ENCODE measurements around the gene GCNA. TPM values are rescaled to one million over a fixed set of nuclear protein-coding genes. Genes with fewer than 3 reads are reported as not detected.
"Not testable (repeated sequence)": the region's sequence is repeated elsewhere in the genome, so short reads cannot be mapped to it uniquely, and the experiment has no call there.

GCNA gene
- total RNA-seq, 2 donors from 2014 or later: 1.2 to 1.3 TPM

DNA sequence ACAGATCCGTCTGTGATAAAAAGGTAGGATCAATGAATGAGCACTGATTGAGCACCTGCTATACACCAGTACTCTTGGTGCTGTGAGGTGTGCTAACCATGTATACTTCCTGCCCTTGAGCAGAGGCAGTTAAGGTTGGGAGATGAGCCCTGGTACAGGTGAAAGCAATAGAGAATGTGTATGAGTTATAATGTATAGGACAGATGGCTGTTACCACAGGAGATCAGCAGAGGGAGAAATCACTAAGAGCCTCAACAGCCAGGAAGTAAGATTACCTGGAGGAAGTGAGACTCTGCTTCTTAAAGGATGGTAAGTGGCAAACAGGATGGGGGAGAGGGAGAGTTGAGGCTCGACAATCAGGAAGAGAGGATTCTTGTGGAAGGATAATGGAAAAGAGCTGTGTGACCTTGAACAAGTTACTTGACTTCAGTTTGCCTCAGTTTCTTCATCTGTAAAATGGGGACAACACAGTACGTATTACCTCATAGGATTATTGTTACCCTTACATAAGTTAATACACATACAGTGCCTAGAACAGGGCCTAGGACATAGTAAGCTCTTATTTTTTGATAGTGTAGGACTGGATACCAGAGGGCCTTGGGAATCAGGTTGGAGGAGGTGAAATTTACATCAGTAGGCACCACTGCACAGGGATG is 31.0 kb downstream of the GCNA start:
- peaks cover 5% of the 10 kb centered on the region for H3K9me3 ChIP-seq (ENCODE audit: control insufficient read depth, low read length, poor library complexity, severe bottlenecking)
- H3K27me3 Mint-ChIP-seq: no peaks in the 10 kb centered on the region
- ATAC-seq: peak; percentile 47
- peaks cover 32% of the 10 kb centered on the region for H3K4me1 Mint-ChIP-seq
- H3K27ac Mint-ChIP-seq: peak overlapping the region; percentile 65
- H3K36me3 Mint-ChIP-seq (ENCODE audit: low read depth): peaks cover 3% of the 10 kb centered on the region
- H3K4me3 Mint-ChIP-seq: no peak overlapping the region
- no peak for DNase-seq

DNA sequence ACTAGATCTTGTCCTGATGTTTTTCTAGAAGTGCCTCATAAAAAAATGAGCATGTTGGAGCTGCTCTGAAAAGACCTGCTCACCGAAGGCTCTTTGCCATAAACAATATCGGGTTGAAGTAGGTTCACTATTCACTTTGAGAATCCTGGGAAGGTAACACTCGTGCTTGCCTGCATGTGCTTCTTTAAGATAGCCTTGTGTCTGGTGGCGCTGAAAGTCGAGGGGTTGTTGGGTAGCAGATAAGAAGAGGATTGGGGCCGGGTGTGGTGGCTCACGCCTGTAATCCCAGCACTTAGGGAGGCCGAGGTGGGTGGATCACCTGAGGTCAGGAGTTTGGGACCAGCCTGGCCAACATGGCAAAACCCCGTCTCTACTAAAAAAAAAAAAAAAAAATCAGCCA is 33.5 kb downstream of the GCNA start:
- not testable (repeated sequence) for ATAC-seq; H3K36me3 Mint-ChIP-seq (ENCODE audit: low read depth); H3K9me3 ChIP-seq (ENCODE audit: control insufficient read depth, low read length, poor library complexity, severe bottlenecking); DNase-seq; H3K27me3 Mint-ChIP-seq; H3K4me3 Mint-ChIP-seq; H3K27ac Mint-ChIP-seq
- peaks cover 38% of the 10 kb centered on the region for H3K4me1 Mint-ChIP-seq

DNA sequence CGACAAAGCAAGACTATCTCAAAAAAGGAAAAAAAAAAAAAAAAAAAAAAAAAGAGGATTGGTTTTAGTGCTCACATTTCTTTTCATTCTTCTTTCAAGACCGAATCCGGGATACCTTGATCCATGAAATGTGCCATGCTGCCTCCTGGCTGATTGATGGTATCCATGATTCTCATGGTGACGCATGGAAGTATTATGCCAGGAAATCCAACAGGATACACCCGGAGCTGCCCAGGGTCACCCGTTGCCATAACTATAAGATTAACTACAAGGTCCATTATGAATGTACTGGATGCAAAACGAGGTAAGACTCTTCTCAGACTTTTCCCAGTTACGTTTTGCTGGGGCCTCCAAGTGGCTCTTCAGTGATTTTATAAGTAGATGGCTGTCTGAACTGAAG is 34.0 kb downstream of the GCNA start:
- DNase-seq (no peak), ATAC-seq (no peak)
- H3K9me3 ChIP-seq (ENCODE audit: control insufficient read depth, low read length, poor library complexity, severe bottlenecking): no peaks in the 10 kb centered on the region
- Mint-ChIP-seq H3K36me3 (ENCODE audit: low read depth) (peaks cover 6% of the 10 kb centered on the region), H3K27ac (no peak overlapping the region), H3K4me3 (no peak overlapping the region), H3K27me3 (no peaks in the 10 kb centered on the region), H3K4me1 (peaks cover 36% of the 10 kb centered on the region)

DNA sequence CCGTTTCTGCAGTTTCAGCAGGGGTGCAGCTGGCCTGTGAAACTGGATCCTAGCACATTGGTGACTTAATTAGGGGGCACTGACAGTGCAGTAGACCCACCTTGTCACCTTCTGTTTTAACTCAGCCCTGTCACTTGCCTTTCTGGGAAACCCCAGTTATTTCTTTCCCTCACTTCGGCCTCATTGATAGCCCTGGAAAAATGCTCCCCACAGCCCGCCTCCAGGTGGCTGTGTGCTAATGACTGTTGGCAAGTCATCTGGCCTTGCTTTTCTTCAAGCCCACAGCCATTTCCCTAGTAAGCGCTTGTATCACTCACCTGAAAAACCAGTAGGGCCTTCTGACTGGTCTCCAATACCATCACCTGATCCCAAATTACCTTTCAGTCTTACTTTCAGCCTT is 36.8 kb downstream of the GCNA start:
- Mint-ChIP-seq H3K4me3 (peak overlapping the region; percentile 78), H3K27ac (no peak overlapping the region), H3K36me3 (ENCODE audit: low read depth) (peaks cover 6% of the 10 kb centered on the region), H3K4me1 (peaks cover 34% of the 10 kb centered on the region), H3K27me3 (no peaks in the 10 kb centered on the region)
- ATAC-seq: no peak
- H3K9me3 ChIP-seq (ENCODE audit: control insufficient read depth, low read length, poor library complexity, severe bottlenecking): no peaks in the 10 kb centered on the region
- no peak for DNase-seq

DNA sequence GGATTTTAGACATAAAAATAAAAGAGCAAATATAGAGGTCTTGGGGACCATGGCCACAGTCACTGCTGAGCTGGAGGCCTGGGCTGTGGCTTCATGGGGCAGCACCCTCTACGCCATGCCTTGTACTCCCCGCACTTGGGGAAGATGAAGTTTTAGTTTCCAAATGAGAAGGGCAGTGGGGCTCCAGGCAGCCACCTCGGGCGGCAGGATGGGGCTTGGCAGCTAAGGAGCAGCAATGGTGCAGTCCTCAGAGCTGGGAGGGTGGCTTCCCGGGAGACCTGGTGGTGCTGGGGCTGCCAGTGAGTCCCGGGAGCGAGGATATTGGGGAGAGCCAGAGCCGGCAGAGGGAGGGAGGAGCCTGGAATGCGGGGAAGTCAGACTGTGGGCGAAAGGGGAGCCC is 37.7 kb downstream of the GCNA start:
- Mint-ChIP-seq H3K36me3 (ENCODE audit: low read depth) (peaks cover 5% of the 10 kb centered on the region), H3K27me3 (no peaks in the 10 kb centered on the region), H3K27ac (peak overlapping the region; percentile 94), H3K4me3 (peak overlapping the region; percentile 78), H3K4me1 (peaks cover 36% of the 10 kb centered on the region)
- ATAC-seq (no peak), DNase-seq (no peak)
- no peaks in the 10 kb centered on the region for H3K9me3 ChIP-seq (ENCODE audit: control insufficient read depth, low read length, poor library complexity, severe bottlenecking)

DNA sequence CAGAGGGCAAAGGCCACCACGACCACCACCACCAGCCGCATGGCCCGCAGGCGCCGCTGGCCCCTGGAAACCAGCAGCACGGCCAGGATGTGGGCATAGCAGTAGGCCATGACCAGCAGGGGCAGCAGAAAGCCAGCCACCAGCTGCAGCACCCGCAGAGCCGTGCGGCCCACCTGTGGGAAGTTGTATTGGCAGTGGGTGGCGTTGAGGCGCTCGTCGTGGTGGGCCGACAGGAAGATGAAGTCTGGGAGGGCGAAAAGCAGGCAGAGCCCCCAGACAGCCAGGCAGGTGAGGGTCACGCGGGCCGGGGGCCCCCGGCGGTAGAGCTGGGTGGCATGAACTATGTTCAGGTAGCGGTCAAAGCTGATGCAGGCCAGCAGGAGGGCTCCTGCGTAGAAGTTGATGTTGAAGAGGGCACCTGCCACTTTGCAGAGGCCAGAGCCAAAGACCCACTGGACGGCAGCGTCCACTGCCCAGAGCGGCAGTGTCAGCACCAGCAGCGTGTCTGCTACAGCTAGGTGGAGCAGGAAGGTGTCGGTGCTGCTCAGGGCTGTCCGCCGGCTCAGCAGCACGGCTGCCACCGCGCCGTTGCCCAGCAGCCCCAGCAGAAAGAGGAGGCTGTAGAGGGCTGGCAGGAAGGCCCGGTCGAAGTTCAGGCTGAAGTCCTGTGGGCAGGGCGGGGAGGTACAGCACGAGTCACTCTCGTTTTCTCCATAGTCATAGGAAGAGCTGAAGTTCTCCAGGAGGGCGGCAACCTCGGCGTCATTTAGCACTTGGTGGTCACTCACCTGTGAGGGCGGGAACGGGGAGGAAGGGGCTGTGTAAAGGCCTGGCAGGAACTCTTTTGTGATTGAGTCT is 38.7 kb downstream of the GCNA start:
- Mint-ChIP-seq H3K27ac (peak overlapping the region; percentile 94), H3K27me3 (no peaks in the 10 kb centered on the region), H3K36me3 (ENCODE audit: low read depth) (peaks cover 3% of the 10 kb centered on the region), H3K4me1 (peaks cover 40% of the 10 kb centered on the region), H3K4me3 (peak overlapping the region; percentile 89)
- ATAC-seq (no peak), DNase-seq (no peak)
- no peaks in the 10 kb centered on the region for H3K9me3 ChIP-seq (ENCODE audit: control insufficient read depth, low read length, poor library complexity, severe bottlenecking)

DNA sequence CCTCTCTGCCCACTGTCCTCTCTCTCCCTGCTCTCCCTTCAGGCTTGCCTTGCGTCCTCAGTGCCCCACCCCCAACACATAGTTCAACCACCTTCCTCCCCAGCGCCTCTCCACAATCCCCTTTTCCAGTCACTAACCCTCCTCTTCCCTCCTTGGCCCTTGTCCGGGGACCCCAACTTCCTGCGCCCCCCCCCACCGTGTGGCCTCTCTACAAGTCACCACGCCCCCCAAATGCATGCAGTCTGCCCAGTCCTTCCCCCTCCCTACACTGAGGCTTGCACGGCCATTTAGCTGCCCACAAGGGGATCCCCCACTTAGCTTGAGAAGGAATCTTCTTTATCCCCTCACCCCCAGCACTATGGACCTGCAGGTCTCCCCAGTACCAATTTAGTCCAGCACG is 39.5 kb downstream of the GCNA start:
- Mint-ChIP-seq H3K27ac (peak overlapping the region; percentile 85), H3K4me1 (peaks cover 42% of the 10 kb centered on the region), H3K4me3 (peak overlapping the region; percentile 89), H3K36me3 (ENCODE audit: low read depth) (peaks cover 3% of the 10 kb centered on the region), H3K27me3 (no peaks in the 10 kb centered on the region)
- DNase-seq: no peak
- no peaks in the 10 kb centered on the region for H3K9me3 ChIP-seq (ENCODE audit: control insufficient read depth, low read length, poor library complexity, severe bottlenecking)
- no peak for ATAC-seq

DNA sequence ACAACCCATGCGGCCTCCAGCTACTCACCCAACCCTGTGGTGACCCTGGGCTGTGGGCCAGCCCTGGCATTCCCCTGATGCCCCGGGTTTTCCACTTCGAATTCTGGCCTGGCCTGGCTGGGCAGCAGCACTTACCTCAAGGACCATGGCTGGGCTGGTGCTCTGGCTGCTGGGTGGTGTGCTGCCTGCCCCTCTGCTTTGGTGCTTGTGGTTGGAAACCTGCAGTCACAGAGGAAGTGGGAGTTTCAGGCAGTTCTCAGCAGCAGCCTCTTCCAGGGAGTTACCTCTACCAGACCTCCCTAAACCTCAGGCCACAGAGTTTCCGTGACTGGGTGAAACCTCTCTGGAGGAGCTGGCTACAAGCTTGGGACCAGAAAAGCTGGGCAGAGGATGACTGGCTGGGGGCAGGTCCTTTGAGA is 40.1 kb downstream of the GCNA start, which contains the start of gene CXCR3:
CXCR3 (minus strand) TSS at position 209 of the 419 bp plus-strand sequence; CDS start at position 147, 62 bp downstream.
- Mint-ChIP-seq H3K27ac (peak within 1 kb of the TSS; percentile 85), H3K4me1 (peaks cover 43% of the 10 kb centered on the region)
- DNase-seq: peak in 1 of 3 donors; percentile 14

DNA sequence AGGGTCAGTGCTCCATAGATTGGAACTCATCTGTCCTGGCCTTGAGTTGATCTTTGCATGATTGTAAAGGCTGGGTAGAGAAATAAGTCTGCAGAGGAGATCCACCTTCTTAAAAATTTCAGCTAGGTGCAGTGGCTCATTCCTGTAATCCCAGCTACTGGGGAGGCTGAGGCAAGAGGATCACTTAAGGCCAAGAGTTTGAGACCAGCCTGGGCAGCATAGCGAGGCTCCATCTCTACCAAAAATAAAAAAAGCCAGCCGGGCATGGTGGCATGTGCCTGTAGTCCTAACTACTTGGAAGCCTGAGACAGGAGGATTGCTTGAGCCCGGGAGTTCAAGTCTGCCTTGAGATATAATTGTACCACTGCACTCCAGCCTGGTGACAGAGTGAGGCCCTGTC is 40.5 kb downstream of the GCNA start:
- ATAC-seq: no peak

More for the DNA sequence above, 40.1 kb downstream of the GCNA start, which contains the start of gene CXCR3:
- H3K9me3 ChIP-seq (ENCODE audit: control insufficient read depth, low read length, poor library complexity, severe bottlenecking): no peaks in the 10 kb centered on the region
- Mint-ChIP-seq H3K4me3 (peak within 1 kb of the TSS; percentile 89), H3K27me3 (no peaks in the 10 kb centered on the region), H3K36me3 (ENCODE audit: low read depth) (peaks cover 3% of the 10 kb centered on the region)
- peak; percentile 45 for ATAC-seq

DNA sequence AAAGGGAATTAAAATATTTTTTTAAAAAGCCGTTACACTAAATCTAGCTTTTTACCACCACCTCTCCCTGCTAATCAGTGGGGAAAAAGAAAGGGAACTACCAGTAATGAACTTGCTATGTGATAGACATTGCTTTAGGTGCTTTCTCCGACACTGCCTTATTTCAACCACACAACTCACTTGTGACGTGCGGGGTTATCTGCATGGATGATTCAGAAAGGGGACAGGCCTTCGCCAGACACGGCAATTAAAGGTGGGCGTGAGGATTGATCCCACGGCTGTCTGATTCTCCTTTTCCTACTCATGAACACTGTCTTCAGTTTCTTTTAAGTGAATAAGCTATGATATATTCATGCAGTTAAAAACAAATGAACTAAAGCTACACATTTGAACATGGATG is 41.0 kb downstream of the GCNA start:
- Mint-ChIP-seq H3K36me3 (ENCODE audit: low read depth) (peaks cover 3% of the 10 kb centered on the region), H3K27me3 (no peaks in the 10 kb centered on the region), H3K4me1 (peaks cover 44% of the 10 kb centered on the region), H3K4me3 (no peak overlapping the region), H3K27ac (peak overlapping the region; percentile 85)
- ATAC-seq (peak; percentile 57), DNase-seq (no peak)
- no peaks in the 10 kb centered on the region for H3K9me3 ChIP-seq (ENCODE audit: control insufficient read depth, low read length, poor library complexity, severe bottlenecking)

More for the DNA sequence above, 40.5 kb downstream of the GCNA start:
- Mint-ChIP-seq H3K27me3 (no peaks in the 10 kb centered on the region), H3K4me1 (peaks cover 43% of the 10 kb centered on the region), H3K4me3 (peak overlapping the region; percentile 89), H3K27ac (peak overlapping the region; percentile 85), H3K36me3 (ENCODE audit: low read depth) (peaks cover 3% of the 10 kb centered on the region)
- no peak for DNase-seq
- H3K9me3 ChIP-seq (ENCODE audit: control insufficient read depth, low read length, poor library complexity, severe bottlenecking): no peaks in the 10 kb centered on the region

DNA sequence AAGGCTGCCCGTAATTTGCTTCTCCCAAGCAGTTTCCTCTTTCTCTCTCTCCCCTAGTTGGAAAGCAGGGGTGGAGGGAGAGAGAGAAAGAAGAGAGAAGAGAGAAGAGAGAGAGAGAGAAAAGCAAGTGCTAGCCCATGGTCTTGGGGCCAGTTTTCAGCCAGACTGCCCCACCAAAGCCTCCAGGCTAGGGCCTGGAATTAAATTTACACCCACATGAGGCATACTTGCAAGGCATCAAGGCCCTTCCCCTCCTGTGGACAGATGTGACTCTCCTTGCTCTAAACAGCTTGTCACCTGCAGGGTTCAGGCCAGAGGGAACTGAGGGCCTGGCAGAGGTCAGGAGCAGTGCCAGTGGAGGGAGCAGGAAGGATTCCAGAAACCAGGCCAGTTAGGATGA is 41.7 kb downstream of the GCNA start:
- no peak for ATAC-seq
- H3K9me3 ChIP-seq (ENCODE audit: control insufficient read depth, low read length, poor library complexity, severe bottlenecking): no peaks in the 10 kb centered on the region
- DNase-seq: no peak
- Mint-ChIP-seq H3K27ac (peak overlapping the region; percentile 85), H3K4me3 (no peak overlapping the region), H3K4me1 (peaks cover 42% of the 10 kb centered on the region), H3K36me3 (ENCODE audit: low read depth) (peaks cover 3% of the 10 kb centered on the region), H3K27me3 (no peaks in the 10 kb centered on the region)

DNA sequence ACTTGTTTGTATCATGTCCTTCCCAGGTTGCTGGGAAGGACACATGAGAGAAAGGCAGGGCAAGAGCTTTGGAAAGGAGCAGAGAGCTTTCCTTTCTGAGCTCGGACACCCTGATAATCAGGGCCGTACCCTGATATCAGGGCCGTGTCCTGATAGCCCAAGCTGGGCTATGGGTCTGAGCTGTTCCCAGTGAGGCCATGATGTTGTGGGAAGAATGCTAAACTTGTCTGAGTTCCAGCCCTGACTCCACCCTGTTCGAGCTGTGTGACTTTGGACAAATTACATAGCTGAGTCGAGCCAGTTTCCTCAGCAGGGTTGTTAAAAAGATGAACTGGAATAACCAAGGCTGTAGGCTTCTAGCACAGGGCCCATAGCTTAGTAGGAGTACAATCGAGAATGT is 43.4 kb downstream of the GCNA start:
- H3K36me3 Mint-ChIP-seq (ENCODE audit: low read depth): no peaks in the 10 kb centered on the region
- no peak overlapping the region for H3K4me3 Mint-ChIP-seq
- H3K9me3 ChIP-seq (ENCODE audit: control insufficient read depth, low read length, poor library complexity, severe bottlenecking): no peaks in the 10 kb centered on the region
- H3K27ac Mint-ChIP-seq: peak overlapping the region; percentile 95
- H3K4me1 Mint-ChIP-seq: peaks cover 31% of the 10 kb centered on the region
- DNase-seq (no peak), ATAC-seq (no peak)
- no peaks in the 10 kb centered on the region for H3K27me3 Mint-ChIP-seq

DNA sequence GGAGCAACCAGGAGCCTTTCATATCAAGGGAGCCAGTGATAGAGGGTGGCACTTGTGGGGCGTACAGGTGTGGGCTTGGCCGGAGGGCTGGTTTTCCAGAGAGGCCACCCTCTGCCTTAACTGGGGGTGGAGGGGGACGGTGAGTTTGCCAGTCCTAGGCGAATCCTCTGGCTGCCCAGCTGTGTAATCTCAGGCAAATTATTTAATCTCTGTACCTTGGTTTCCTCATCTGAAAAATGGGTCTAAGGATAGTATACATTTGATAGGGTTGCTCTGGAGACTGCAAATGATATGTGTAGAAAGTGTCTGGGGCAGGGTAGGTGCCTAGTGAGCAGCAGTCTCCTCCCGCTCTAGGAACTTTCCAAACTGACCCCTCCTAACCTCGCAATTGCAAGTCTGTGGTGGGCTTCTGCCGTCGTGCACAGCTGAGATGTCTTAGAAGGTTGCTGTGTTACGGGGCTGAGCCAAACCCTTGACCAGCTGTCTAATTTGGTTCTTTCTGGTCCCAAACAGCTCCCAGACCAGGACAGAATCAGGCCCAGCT is 43.9 kb downstream of the GCNA start:
- peak overlapping the region; percentile 95 for H3K27ac Mint-ChIP-seq
- no peaks in the 10 kb centered on the region for H3K36me3 Mint-ChIP-seq (ENCODE audit: low read depth)
- H3K27me3 Mint-ChIP-seq: no peaks in the 10 kb centered on the region
- DNase-seq (no peak), ATAC-seq (no peak)
- H3K4me1 Mint-ChIP-seq: peaks cover 31% of the 10 kb centered on the region
- H3K9me3 ChIP-seq (ENCODE audit: control insufficient read depth, low read length, poor library complexity, severe bottlenecking): no peaks in the 10 kb centered on the region
- H3K4me3 Mint-ChIP-seq: no peak overlapping the region

Data from T-helper 17 cell (primary cell).